GM19351 (cell line): Measurements from ENCODE around the gene TTLL10.
"Not testable (repeated sequence)": the region's sequence is repeated elsewhere in the genome, so short reads cannot be mapped to it uniquely, and the experiment has no call there.

Experiments used
- ATAC-seq: cut with Tn5 transposase; IDR thresholded peaks from one replicate; pipeline ENCODE4 v1.9.1; 2021; ENCODE audit warnings: mild to moderate bottlenecking, moderate library complexity; ENCODE audit not compliant: unreplicated experiment

Gene TTLL10

DNA sequence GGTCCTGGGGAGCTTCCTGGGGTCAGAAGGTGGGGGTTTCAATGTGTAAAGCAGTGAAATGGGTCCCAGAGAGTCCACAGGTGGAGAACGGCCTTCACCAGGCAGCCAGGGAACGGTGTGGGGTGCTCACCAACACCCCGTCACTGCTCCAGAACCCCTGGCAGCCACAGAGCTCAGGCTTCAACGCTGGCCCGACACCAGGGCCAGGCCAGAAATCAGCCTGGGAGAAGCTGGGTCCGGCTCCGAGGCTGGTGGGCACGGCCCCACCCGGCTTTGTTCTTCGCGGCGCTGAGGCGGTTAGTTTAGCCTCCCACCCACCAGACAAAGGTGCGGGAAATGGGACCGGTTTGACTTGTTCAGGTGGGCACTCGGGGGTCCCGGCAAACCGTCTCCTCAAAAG is 33.0 kb upstream of the TTLL10 start:
- ATAC-seq, result no peak

- ATAC-seq, result no peak
Measured at GRCh38 chr1:1141244-1141910, 32.3 kb upstream of the TTLL10 start.

DNA sequence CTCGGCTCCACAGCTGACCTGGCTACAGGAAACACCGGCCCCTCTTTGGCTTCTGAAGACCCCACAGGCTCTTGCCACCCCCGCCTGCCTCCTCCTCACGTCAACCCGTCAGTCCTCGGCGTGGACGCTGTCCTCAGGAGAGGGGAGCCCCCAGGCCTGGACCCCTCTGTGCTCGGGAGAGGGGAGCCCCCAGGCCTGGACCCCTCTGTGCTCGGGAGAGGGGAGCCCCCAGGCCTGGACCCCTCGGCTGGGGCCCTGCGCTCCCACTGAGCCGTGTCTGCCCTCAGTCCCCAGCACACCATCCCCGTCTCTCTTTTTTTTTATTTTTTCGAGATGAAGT is 31.8 kb upstream of the TTLL10 start:
- no peak for ATAC-seq

- not testable (repeated sequence) for ATAC-seq
Measured at GRCh38 chr1:1142352-1142751, 31.3 kb upstream of the TTLL10 start.

GRCh38 chr1:1142844-1143243 is 30.8 kb upstream of the TTLL10 start:
- ATAC-seq, result no peak

- no peak for ATAC-seq
Measured at GRCh38 chr1:1143636-1144035, 30.0 kb upstream of the TTLL10 start.

GRCh38 chr1:1144122-1144842 is 29.4 kb upstream of the TTLL10 start:
- ATAC-seq, result no peak

DNA sequence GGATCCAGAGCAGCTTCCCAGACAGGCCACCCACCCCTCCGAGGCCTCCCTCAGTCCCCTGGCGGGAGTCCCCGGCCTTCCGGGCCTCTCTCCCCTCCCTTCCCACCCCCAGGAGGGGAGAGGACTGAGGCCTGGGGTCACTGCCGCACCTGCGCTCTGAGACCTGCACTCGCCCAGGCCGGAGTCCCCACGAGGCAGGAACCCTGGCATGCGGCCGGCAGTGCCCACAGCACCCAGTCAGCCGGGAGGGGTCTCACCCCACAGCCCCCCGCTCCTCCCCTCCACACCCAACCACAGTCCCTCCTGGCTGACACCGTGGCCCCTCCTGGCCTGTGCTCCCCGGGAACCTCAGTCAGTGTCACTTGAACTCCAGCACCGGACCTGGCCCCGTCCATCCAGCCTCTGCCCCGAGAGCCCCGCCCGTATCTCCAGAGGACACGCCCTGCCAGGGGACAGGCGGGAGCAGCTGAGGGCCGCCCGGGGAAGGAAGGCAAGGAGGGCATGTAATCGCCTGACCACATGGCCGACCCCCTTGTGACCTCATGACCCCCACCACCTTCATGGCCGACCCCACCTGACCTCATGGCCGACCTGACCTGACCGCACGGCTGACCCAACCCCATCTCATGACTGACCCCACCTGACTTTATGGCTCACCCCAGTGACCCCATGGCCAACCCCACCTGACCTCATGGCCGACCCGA is 28.7 kb upstream of the TTLL10 start:
- ATAC-seq, result no peak

DNA sequence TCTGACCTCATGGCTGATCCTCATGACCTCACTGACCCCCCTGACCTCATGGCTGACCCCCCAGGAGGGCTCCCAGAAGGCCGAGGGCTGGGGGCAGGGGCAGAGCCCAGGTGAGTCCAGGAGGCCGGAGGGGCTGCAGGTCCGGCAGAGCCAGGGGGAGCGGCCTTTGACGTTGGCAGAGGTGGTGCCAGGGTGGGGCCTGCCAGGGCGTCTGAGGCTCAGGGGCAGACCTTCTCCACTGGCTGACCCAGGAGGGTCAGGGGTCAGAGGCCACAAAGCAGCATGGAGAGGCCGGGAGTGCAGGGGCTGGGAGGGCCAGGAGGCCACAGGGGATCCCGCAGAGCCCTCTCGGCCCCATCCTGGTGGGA is 28.1 kb upstream of the TTLL10 start:
- ATAC-seq, result no peak

DNA sequence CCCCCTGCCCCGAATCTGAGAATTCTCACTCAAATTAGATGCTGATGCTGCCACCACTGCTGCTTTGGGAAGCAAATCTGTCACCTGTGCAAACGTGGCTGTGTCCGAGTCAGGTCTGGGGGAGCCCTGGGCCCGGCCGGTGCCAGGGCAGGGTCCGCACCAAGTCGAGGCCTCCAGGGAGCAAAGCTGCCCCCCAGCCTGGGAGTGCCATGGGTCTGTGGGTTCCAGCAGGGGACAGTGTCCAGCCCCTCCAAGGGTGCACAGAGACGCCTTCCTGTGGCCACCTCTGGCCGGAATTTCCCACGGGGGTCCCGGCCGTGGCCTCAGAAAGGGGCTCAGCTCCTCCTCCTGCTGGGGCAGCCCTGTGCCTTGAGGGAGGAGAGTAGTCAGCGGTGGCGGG is 27.7 kb upstream of the TTLL10 start:
- no peak for ATAC-seq

- no peak for ATAC-seq
Measured at GRCh38 chr1:1146596-1146995, 27.1 kb upstream of the TTLL10 start.

- ATAC-seq, result no peak
Measured at GRCh38 chr1:1148061-1148460, 25.6 kb upstream of the TTLL10 start.

GRCh38 chr1:1148569-1148968 is 25.1 kb upstream of the TTLL10 start:
- no peak for ATAC-seq

DNA sequence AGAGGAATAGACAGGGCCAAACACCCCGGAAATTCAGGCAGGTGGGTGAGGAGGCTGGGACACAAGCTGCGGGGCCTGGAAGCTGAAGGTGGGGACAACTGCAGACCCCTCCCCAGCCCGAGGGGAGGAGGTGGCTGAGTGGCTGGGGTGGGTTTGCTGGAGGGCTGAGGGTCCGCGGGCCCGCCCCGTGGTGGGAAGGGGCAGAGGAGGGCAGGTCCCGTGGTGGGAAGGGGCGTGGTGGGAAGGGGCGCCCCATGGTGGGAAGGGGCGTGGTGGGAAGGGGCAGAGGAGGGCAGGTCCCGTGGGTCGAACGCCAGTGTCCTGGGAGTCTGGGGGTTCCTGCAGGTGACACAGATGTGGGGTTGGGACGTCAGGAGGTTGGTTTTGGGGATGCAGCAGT is 24.3 kb upstream of the TTLL10 start:
- no peak for ATAC-seq

DNA sequence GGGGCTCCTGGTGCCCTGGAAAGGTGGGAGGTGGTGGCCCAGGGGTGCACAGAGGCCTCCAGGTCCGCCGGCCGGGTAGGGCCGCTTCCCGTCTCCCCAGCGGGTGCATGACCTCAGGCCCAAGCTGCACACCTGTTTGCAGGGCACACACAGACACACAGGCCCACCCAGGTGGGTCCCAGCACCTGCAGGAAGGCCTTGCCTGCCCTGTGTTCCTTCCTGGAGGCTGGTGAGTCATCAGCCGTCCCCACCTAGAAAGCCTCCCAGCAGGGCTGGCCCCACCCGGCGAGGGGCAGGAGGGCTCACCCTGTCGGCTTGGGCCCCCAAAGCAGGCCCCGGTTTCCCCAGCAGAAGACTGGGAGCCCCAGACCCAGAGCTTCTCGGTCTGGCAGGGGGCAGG is 23.6 kb upstream of the TTLL10 start:
- no peak for ATAC-seq

DNA sequence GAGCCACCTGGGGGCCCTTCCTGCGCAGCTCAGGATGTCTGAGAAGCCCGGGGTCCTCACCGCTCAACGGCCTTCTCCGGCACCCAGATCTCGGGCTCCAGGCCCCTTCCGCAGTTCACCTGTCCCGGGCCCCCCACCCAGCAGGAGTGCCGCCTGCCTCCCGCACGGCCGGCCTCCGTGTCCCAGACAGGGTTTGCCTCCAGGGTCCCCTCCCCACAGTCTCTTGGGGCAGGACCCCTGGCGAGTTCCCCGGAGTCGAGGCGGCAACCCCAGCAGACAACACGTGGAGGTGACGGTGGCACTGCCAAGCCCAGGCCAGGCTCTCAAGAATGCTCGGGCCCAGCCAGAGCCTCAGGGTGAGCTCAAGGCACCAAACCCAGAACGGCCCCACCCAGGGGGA is 22.4 kb upstream of the TTLL10 start:
- ATAC-seq, result no peak

DNA sequence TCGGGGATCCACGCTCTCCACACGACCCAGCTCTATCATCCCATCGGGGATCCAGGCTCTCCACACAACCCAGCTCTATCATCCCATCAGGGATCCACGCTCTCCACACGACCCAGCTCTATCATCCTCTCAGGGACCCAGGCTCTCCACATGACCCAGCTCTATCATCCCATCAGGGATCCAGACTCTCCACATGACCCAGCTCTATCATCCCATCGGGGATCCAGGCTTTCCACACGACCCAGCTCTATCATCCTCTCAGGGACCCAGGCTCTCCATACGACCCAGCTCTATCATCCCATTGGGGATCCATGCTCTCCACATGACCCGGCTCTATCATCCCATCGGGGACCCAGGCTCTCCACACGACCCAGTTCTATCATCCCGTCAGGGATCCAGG is 21.2 kb upstream of the TTLL10 start:
- ATAC-seq, result not testable (repeated sequence)

- not testable (repeated sequence) for ATAC-seq
Measured at GRCh38 chr1:1153215-1153614, 20.5 kb upstream of the TTLL10 start.

GRCh38 chr1:1153874-1154273 is 19.8 kb upstream of the TTLL10 start:
- ATAC-seq, result no peak

GRCh38 chr1:1155258-1155657 is 18.4 kb upstream of the TTLL10 start:
- no peak for ATAC-seq

GRCh38 chr1:1156140-1157032 is 17.3 kb upstream of the TTLL10 start:
- ATAC-seq, result no peak
